GM21515 (cell line): ENCODE data around the gene GSTK1.
"Not testable (repeated sequence)": the region's sequence is repeated elsewhere in the genome, so short reads cannot be mapped to it uniquely, and the experiment has no call there.

Experiments
- ATAC-seq: cut with Tn5 transposase; IDR thresholded peaks from one replicate; pipeline ENCODE4 v1.9.1; 2021; ENCODE audit not compliant: unreplicated experiment

Gene GSTK1

GRCh38 chr7:143269251-143269650, 6.0 kb downstream of the GSTK1 start:
- no peak for ATAC-seq

- ATAC-seq = no peak
These were observed 8.0 kb downstream of the GSTK1 start for GRCh38 chr7:143271240-143271639.

DNA sequence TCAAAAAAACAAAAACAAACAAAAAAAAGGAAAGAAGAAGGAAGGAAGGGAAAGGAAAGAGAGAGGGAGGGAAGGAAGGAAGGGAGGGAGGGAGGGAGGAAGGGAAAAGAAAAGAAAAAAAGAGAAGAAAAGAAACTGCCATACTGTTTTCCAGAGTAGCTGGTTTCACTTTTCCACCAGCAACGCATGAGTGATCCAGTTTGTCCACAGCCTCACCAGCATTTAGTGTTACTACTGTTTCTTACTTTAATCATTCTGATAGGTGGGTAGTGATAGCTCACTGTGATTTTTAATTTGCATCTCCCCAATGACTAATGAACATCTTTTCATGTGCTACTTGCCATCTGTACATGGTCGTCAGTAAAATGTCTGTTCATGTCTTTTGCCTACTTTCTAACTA, 9.6 kb downstream of the GSTK1 start:
- ATAC-seq = no peak

DNA sequence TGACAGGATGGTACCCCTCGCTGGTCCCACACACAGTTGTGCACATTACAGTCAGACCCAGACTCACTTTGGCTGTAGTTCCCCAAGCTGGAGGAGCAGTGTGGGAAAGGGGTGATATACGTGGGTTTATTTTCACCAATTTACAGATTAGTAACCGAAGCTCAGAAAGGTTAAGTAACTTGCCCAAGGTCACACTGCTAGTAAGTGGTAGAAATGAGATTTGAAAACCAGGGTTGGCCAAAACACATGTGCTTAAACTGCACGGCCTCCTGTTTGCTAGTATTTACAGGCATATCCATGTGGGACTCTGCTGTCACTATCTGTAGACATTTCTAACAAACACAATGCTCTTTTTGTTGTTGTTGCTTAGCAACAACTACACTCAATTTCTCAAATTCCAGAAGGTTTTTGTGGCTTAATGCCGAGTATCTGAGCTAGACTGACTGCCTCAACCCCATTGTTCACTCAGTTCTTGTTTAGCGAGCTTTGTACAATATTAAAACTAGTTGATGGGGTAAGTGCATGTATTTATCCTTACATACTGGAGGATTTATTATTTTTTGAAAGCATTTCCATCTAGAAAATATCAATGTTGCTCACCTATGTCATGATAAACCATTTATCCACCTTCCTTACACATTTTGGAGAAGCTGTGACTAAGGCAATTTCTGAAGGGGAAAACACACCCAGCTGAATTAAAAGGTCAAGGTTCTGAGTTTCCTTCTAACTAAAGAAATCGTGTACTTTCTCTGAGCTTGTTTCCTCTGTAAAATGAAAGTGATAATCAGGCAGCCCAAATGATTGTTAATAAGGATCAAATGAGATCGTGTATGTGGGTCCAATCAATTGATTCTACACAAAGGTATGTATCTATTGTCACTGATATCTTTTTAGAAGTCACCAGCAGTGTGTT, 16.2 kb downstream of the GSTK1 start:
- ATAC-seq = no peak

DNA sequence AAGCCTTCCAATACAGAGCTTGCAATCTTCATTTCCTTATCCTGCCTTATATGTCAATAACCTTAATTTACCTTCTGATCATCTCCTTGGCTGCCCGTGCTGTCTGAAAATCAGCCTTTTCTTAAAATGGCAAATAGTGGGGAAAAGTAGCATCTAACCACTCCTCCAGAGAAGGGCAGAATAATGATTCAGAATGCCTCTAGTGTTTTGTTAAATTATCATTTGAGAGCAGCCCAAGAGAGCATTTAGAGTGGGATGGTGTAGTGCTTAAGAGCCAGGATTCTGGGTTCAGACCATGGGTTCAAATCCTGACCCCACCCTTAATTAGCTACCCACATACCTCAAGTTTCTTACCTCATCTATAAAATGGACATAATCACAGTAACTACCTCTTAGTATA, 16.9 kb downstream of the GSTK1 start:
- ATAC-seq = no peak

DNA sequence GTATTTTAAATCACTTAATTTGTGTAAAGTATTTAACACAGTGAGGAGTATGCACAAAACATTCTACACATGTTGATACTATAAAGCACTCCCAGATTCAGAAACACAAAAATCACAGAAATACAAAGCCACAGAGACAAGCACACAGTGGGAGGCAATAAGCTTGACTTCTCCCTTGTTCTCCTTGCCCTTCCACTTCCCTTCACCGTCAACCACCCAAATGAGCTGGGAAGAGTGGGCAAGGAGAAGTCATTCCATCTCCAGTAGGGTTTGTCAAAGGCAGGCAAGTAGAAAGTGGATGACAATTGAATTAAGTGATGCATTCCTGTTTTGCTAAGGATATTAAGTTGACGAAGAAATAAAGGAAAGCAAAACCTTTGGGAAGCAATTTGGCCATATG, 17.3 kb downstream of the GSTK1 start:
- no peak for ATAC-seq

- no peak for ATAC-seq
These were observed 18.3 kb downstream of the GSTK1 start for GRCh38 chr7:143281529-143281928.

DNA sequence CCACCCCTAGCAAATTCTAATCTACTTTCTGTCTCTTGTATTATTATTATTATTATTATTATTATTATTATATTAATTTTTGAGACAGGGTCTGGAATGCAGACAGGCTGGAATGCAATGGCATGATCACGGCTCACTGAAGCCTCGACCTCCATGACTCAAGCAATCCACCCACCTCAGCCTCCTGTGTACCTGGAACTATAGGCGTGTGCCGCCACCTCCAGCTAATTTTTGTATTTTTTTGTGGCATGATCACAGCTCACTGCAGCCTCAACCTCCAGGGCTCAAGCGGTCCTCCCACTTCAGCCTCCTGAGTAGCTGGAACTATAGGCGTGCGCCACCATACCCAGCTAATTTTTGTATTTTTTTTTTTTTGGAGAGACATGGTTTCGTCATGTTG, 18.9 kb downstream of the GSTK1 start:
- no peak for ATAC-seq

DNA sequence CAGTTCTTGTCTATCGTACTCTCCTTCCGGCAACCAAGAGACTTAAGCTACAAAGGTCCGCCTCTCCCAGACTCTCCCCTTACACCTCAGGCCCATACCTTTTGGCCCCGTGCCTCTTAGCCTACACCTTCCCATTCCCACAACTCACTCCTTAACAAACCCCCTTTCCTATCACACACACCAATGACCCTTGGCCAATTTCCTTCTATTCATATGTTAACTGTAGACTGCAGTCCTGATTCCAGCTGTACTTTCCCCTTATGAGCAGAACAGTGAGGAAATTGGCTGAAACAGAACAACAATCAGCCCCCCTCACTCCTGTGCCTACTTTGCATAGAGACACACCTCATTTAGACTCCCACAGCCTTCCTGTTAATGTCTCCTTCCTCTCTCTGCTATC, 20.1 kb downstream of the GSTK1 start:
- ATAC-seq = no peak

GRCh38 chr7:143284591-143285469, 21.6 kb downstream of the GSTK1 start, which contains the start of gene TMEM139:
Gene TMEM139, plus strand, starts transcription at chr7:143284958. Its CDS starts 1,000 bp downstream, at chr7:143285958.
- no peak for ATAC-seq

DNA sequence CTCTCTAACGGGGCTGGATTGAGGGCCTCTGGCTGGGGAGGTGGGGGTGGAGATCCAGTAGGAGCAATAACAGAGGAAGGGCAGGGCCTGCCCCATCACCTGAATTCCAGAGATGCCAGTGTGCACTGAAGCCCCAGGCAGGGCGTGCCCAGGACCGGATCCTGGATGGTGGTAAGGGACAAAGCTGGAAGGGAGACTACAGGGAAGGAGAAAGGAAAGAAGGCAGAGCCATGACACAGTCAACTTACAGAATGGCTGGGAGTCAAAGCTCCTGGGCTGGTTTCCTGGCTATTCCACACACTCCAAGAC, 22.2 kb downstream of the GSTK1 start:
- ATAC-seq = no peak

GRCh38 chr7:143285806-143286521, 22.7 kb downstream of the GSTK1 start:
- no peak for ATAC-seq

GRCh38 chr7:143286522-143286890, 23.3 kb downstream of the GSTK1 start:
- no peak for ATAC-seq

GRCh38 chr7:143287339-143287934, 24.2 kb downstream of the GSTK1 start:
- no peak for ATAC-seq

- peak; percentile 91 for ATAC-seq
These were observed 24.9 kb downstream of the GSTK1 start, which contains the start of gene CASP2 for GRCh38 chr7:143287935-143288826. Gene CASP2, plus strand, starts transcription at chr7:143288351. Its CDS starts 105 bp downstream, at chr7:143288456.

DNA sequence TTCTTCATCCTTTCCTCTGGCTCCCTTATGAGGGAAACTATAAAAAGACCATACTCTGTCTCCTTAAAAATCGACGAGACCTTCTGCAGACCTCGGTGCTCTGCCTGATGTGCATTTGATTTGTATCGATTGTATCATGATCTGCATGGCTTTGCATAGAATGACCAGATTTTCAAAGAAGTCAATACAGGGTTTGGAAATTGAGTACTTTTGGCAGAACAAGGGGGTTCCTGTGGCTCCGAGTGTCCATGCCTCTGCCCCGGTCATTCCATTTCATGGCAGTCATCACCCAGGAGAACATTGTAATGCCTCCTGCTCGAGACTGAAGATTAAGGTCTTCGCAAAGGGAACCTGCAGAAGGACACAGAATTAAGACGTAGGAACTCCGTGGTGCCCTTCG, 25.6 kb downstream of the GSTK1 start:
- peak; percentile 2 for ATAC-seq

- no peak for ATAC-seq
These were observed 26.2 kb downstream of the GSTK1 start for GRCh38 chr7:143289421-143289820.

- ATAC-seq = not testable (repeated sequence)
These were observed 26.6 kb downstream of the GSTK1 start for GRCh38 chr7:143289888-143290287.

DNA sequence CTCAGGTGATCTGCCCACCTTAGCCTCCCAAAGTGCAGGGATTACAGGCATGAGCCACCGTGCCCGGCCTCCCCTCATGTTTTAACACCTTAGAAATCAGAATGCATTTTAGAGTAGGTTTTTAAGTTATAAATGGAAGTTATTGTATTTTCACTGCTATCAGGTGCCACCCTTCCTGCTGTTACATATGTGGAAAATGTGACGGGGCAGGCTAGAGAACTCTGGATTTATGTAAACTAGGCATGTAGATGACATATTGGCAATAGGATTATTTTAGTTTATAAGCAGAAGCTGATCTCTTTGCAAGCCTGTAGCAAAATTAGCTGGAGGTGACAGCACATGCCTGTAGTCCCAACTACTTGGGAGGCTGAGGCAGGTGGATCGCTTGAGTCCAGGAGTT, 27.1 kb downstream of the GSTK1 start:
- ATAC-seq = no peak

DNA sequence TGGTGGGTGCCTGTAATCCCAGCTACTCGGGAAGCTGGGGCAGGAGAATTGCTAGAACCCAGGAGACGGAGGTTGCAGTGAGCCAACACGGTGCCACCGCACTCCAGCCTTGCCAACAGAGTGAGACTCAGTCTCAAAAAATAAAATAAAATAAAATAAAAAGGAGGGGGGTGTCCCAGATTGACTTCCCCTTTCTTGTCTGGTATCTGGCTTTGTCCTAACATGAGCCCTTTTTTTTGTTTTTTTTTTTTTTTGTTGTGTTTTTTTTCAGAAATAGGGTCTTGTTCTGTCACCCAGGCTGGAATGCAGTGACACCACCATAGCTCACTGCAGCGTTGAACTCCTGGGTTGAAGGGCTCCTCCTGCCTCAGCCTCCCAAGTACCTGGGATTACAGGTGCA, 29.6 kb downstream of the GSTK1 start:
- no peak for ATAC-seq
